ENCODE data around the gene ITPKC.

Gene ITPKC

GRCh38 chr19:40717325-40717879, 490 bp downstream of the ITPKC start:
- no peak for TF ChIP-seq EGR1 (IDR thresholded peaks at IDR 0.05)
- TF ChIP-seq NFIC (IDR thresholded peaks at IDR 0.05) = no peak
- no peak for TF ChIP-seq FOXM1 (IDR thresholded peaks at IDR 0.05; ENCODE audit: borderline replicate concordance, low read depth)
- TF ChIP-seq USF1 (IDR thresholded peaks at IDR 0.05) = no peak
- no peak for TF ChIP-seq TCF12 (IDR thresholded peaks at IDR 0.05; ENCODE audit: low read depth)
- TF ChIP-seq ZBTB7A (IDR thresholded peaks at IDR 0.05; ENCODE audit: low read depth) = no peak
- TF ChIP-seq CREB1 (IDR thresholded peaks at IDR 0.05; ENCODE audit: low read depth) = no peak
- no peak for TF ChIP-seq REST (IDR thresholded peaks at IDR 0.05; ENCODE audit: low read depth)
- TF ChIP-seq MAX (IDR thresholded peaks at IDR 0.05) = no peak; the same call in 1 of the 2 replicates
- TF ChIP-seq TAF1 (IDR thresholded peaks at IDR 0.05; ENCODE audit: low read depth) = no peak

- TF ChIP-seq CEBPB (IDR thresholded peaks at IDR 0.05) (no peak), ZBTB7A (IDR thresholded peaks at IDR 0.05; ENCODE audit: low read depth) (no peak), CREB1 (IDR thresholded peaks at IDR 0.05; ENCODE audit: low read depth) (no peak), EP300 (IDR thresholded peaks at IDR 0.05; ENCODE audit: borderline replicate concordance) (no peak), RAD21 (IDR thresholded peaks at IDR 0.05; ENCODE audit: low read depth) (no peak), REST (IDR thresholded peaks at IDR 0.05; ENCODE audit: low read depth) (no peak), TEAD4 (IDR thresholded peaks at IDR 0.05) (no peak), NFIC (IDR thresholded peaks at IDR 0.05) (no peak), TCF12 (IDR thresholded peaks at IDR 0.05; ENCODE audit: low read depth) (no peak), USF1 (IDR thresholded peaks at IDR 0.05) (no peak), TAF1 (IDR thresholded peaks at IDR 0.05; ENCODE audit: low read depth) (no peak), YY1 (IDR thresholded peaks at IDR 0.05; ENCODE audit: low read depth) (no peak), FOXM1 (IDR thresholded peaks at IDR 0.05; ENCODE audit: borderline replicate concordance, low read depth) (no peak), EGR1 (IDR thresholded peaks at IDR 0.05) (no peak), MAX (IDR thresholded peaks at IDR 0.05) (no peak)
Measured at GRCh38 chr19:40717880-40718773, 1.2 kb downstream of the ITPKC start.

GRCh38 chr19:40718774-40719391, 2.0 kb downstream of the ITPKC start:
- TF ChIP-seq FOXM1 (IDR thresholded peaks at IDR 0.05; ENCODE audit: borderline replicate concordance, low read depth) (no peak), EP300 (IDR thresholded peaks at IDR 0.05; ENCODE audit: borderline replicate concordance) (peak; percentile 66; the same call in 1 of the 2 replicates), YY1 (IDR thresholded peaks at IDR 0.05; ENCODE audit: low read depth) (no peak), CEBPB (IDR thresholded peaks at IDR 0.05) (no peak), ZBTB7A (IDR thresholded peaks at IDR 0.05; ENCODE audit: low read depth) (peak; percentile 82; the same call in 1 of the 2 replicates), USF1 (IDR thresholded peaks at IDR 0.05) (peak; percentile 92), NFIC (IDR thresholded peaks at IDR 0.05) (peak; percentile 53; the same call in 1 of the 2 replicates), TEAD4 (IDR thresholded peaks at IDR 0.05) (no peak), CREB1 (IDR thresholded peaks at IDR 0.05; ENCODE audit: low read depth) (no peak), RAD21 (IDR thresholded peaks at IDR 0.05; ENCODE audit: low read depth) (peak; percentile 24; the same call in 1 of the 2 replicates), TAF1 (IDR thresholded peaks at IDR 0.05; ENCODE audit: low read depth) (no peak), REST (IDR thresholded peaks at IDR 0.05; ENCODE audit: low read depth) (no peak), MAX (IDR thresholded peaks at IDR 0.05) (peak; percentile 89), TCF12 (IDR thresholded peaks at IDR 0.05; ENCODE audit: low read depth) (peak; percentile 86), EGR1 (IDR thresholded peaks at IDR 0.05) (no peak)
